Gastroesophageal sphincter (tissue), 4 donors: Measurements from ENCODE around the gene TMEM181. TPM values are rescaled to one million over a fixed set of nuclear protein-coding genes. Genes with fewer than 3 reads are reported as not detected.

Source experiments
- ATAC-seq: fragments of 150-250 bp; one replicate; pipeline ENCODE4 v1.9.1; 2016; ENCODE audit warnings: mild to moderate bottlenecking, moderate library complexity
- H3K27ac ChIP-seq, 4 donors: fragments of 200-600 bp; sonication (generic) in 3 of 4; 1 replicate in 3 of 4; 2 replicates in 1 of 4; pipeline ENCODE4 v1.5.1; 2016 to 2019
- H3K27me3 ChIP-seq: fragments of 200-600 bp; sonication (generic); one replicate; pipeline ENCODE4 v1.5.1; 2019
- H3K36me3 ChIP-seq, 2 donors: fragments of 200-600 bp; sonication (generic); one replicate each; pipeline ENCODE4 v1.5.1; 2019; ENCODE audit warnings: control low read depth in 1 of 2
- H3K4me1 ChIP-seq, 3 donors: fragments of 200-600 bp; sonication (generic); 1 replicate in 2 of 3; 2 replicates in 1 of 3; pipeline ENCODE4 v1.5.1; 2016 to 2019; ENCODE audit warnings: control low read depth in 2 of 3
- H3K4me3 ChIP-seq, 2 donors: fragments of 200-600 bp; sonication (generic); one replicate each; pipeline ENCODE4 v1.5.1; 2019; ENCODE audit warnings: mild to moderate bottlenecking in 1 of 2, moderate library complexity in 1 of 2
- H3K9me3 ChIP-seq, 3 donors: fragments of 200-600 bp; sonication (generic); one replicate each; pipeline ENCODE4 v1.5.1; 2017 to 2019; ENCODE audit warnings: control low read depth in 2 of 3
- EP300 ChIP-seq: sonication (generic); formaldehyde crosslinking; IDR thresholded peaks from one replicate; pipeline ENCODE4 v1.6.1; 2017; ENCODE audit warnings: antibody characterized with exemption, mild to moderate bottlenecking
- POLR2A ChIP-seq, 2 donors: fragments of 450-650 bp; IDR thresholded peaks; one replicate each; pipeline ENCODE4 v1.6.1; 2017; ENCODE audit warnings: antibody characterized with exemption in 2 of 2, mild to moderate bottlenecking in 2 of 2, moderate library complexity in 1 of 2
- POLR2AphosphoS5 ChIP-seq: sonication (generic); formaldehyde crosslinking; IDR thresholded peaks from one replicate; pipeline ENCODE4 v1.6.1; 2017; ENCODE audit warnings: antibody characterized with exemption
- WGBS, 2 donors: methylation state at CpG; one replicate each; pipeline ENCODE4 v1.1.5; 2018; ENCODE audit warnings: low coverage in 1 of 2; 5-methylcytosine and 5-hydroxymethylcytosine counted together
- total RNA-seq, 4 donors: library from RNA; depleted of rRNA; stranded (reverse); fragments of >200 nt; gene quantifications; one replicate each; pipeline ENCODE4 v1.1.0, GENCODE V29; 2016
- TF ChIP-seq, protein P1 (sequence below), 4 experiments: fragments of 200-600 bp in 2 of 4; fragments of 450-650 bp in 2 of 4; sonication (generic) in 1 of 4; IDR thresholded peaks; one replicate each; pipeline ENCODE4 v1.5.1; 2017 to 2019; ENCODE audit warnings: antibody characterized with exemption in 4 of 4, mild to moderate bottlenecking in 2 of 4, moderate library complexity in 2 of 4

TMEM181 gene
- total RNA-seq, 4 donors from 2014 or later: 26.8 to 38.3 (median 29.3) TPM

DNA sequence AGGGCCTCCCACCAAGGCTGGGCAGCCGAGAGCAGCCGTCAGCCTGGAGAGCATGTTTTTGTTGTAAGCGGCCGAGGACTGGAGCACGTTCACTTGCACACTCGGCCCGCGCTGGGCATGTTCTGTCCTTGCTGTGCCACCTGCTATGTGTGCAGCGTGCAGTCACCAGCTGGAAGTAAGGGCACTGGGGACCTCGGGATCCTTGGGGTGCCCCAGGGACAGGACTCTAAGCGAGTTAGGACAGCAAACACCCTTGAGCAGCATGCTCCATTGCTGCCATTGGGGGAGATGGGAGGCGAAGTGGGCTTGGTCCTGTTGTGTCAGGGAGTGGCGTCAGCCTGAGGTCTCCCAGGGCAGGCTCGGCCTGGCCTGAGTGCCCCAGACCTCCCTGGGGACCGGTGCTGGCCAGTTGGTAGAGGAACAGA, 66.0 kb downstream of the TMEM181 start:
- Histone ChIP-seq H3K4me3 (no peak overlapping the region), H3K4me1 (peaks cover 0 to 4% (median 3%) of the 10 kb centered on the region in 3 donors), H3K9me3 (no peaks in the 10 kb centered on the region), H3K36me3 (peaks cover 0 to 86% of the 10 kb centered on the region in 2 donors), H3K27me3 (no peaks in the 10 kb centered on the region), H3K27ac (no peak overlapping the region)
- WGBS, 2 donors: 88 to 100% methylated on average over 2 to 7 of the region's 15 CpGs
- ATAC-seq: no peak
- TF ChIP-seq POLR2AphosphoS5 (no peak), POLR2A (IDR thresholded peaks at IDR 0.05) (no peak), EP300 (no peak)
- TF ChIP-seq, protein P1, sequence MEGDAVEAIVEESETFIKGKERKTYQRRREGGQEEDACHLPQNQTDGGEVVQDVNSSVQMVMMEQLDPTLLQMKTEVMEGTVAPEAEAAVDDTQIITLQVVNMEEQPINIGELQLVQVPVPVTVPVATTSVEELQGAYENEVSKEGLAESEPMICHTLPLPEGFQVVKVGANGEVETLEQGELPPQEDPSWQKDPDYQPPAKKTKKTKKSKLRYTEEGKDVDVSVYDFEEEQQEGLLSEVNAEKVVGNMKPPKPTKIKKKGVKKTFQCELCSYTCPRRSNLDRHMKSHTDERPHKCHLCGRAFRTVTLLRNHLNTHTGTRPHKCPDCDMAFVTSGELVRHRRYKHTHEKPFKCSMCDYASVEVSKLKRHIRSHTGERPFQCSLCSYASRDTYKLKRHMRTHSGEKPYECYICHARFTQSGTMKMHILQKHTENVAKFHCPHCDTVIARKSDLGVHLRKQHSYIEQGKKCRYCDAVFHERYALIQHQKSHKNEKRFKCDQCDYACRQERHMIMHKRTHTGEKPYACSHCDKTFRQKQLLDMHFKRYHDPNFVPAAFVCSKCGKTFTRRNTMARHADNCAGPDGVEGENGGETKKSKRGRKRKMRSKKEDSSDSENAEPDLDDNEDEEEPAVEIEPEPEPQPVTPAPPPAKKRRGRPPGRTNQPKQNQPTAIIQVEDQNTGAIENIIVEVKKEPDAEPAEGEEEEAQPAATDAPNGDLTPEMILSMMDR (IDR thresholded peaks at IDR 0.05): no peak

DNA sequence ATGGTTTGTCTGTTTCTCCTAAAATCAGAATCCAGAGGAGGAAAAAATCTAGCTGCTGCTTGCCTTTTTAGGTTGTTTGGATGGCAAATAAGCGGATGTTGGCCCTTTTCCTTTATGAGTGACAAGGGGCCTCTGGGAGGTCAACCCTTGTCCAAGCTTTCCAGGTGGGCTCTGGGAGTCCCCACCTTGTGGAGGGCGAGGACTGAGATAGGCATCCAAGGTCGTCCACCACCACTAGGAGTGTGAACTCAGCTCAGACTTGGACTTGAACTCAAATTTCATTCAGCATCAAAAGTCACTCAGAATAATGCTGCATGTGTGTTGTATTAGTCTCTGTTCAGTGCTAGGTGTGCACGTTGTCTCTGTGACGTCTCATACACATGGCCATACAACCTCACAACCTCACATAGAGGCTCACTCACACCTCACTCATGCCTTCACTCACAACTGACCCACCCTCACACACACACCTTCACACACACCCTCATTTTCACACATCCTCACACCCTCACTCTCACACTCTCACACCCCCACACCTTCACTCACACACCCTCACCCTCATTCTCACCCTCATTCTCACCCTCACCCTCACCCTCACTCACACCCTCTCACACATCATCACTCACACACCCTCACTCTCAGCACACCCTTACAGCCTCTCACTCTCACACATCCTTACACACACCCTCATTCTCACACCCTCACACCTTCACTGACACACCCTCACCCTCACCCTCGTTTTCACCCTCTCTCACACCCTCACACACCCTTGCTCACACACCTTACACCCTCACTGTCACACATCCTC, 66.7 kb downstream of the TMEM181 start:
- 73 to 91% methylated on average over 3 to 6 of the region's 6 CpGs for WGBS, 2 donors
- Histone ChIP-seq H3K4me3 (no peak overlapping the region), H3K36me3 (peaks cover 0 to 84% of the 10 kb centered on the region in 2 donors), H3K27me3 (no peaks in the 10 kb centered on the region), H3K27ac (no peak overlapping the region), H3K4me1 (peaks cover 0 to 11% (median 9%) of the 10 kb centered on the region in 3 donors), H3K9me3 (no peaks in the 10 kb centered on the region)
- TF ChIP-seq, protein P1 (IDR thresholded peaks at IDR 0.05): no peak
- TF ChIP-seq POLR2A (IDR thresholded peaks at IDR 0.05) (no peak), EP300 (no peak), POLR2AphosphoS5 (no peak)
- no peak for ATAC-seq

DNA sequence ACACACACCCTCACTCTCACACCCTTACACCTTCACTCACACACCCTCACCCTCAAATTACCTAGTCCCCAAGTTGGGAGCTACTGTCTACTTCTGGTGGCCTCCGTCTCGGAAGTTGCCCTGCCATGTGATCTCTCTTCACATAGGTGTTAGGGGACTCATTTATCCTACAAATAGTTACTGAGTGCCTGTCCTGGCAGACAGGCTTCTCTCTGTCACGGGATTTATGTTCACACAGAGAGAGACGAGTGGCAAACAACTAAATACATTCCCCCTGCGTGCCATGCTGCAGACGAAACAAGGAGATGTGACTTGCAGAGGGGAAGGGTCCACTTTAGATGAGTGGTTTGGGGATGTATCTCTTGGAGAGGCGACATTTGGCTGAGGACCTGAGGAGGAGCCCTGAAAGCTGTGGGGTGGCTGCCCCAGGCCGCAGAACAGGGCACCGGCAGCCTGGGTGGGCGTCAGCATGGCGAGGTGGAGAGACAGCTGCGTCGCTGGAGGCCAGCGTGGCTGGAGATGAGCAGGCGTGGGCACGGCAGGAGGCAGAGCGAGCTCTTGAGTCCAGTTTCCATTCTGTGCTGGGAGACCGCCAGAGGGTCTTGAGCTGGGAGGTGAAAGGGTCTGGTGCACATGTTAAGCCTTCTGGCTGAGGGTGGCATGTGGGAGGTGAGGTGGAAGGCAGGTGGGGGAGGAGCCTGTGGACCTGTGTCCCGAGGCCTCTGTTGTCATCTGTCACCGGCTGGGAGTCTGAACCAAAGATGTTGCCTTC, 67.5 kb downstream of the TMEM181 start:
- 73 to 91% methylated on average over 3 to 16 of the region's 20 CpGs for WGBS, 2 donors
- no peak overlapping the region for H3K27ac ChIP-seq
- ATAC-seq: no peak
- peaks cover 0 to 18% (median 16%) of the 10 kb centered on the region in 3 donors for H3K4me1 ChIP-seq
- no peak overlapping the region for H3K4me3 ChIP-seq
- H3K36me3 ChIP-seq: peaks cover 0 to 79% of the 10 kb centered on the region in 2 donors
- no peaks in the 10 kb centered on the region for H3K9me3 ChIP-seq
- TF ChIP-seq, protein P1 (IDR thresholded peaks at IDR 0.05): no peak
- TF ChIP-seq EP300: no peak
- no peaks in the 10 kb centered on the region for H3K27me3 ChIP-seq

DNA sequence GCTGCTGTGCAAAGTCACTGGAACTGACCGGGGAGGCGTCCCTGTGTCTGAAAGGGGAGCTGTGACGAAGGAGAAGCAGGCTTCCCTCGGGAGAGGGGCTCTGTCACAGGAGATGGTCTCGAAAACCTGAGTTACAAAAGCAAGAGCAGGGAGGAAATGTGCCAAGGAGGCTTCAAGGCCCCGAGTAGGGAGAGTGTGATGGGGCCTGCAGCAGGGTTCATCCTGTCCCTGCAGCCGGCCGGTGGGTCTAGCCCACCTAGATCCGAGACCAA, 68.0 kb downstream of the TMEM181 start:
- Histone ChIP-seq H3K4me3 (no peak overlapping the region), H3K9me3 (no peaks in the 10 kb centered on the region), H3K4me1 (peaks cover 0 to 20% (median 16%) of the 10 kb centered on the region in 3 donors), H3K27ac (no peak overlapping the region), H3K36me3 (peaks cover 0 to 79% of the 10 kb centered on the region in 2 donors), H3K27me3 (no peaks in the 10 kb centered on the region)
- WGBS, 2 donors: 72% methylated on average over 2 of the region's 9 CpGs; no CpG with 5 or more reads in 1 of the 2 donors
- ATAC-seq: no peak
- TF ChIP-seq, protein P1 (IDR thresholded peaks at IDR 0.05): no peak
- no peak for TF ChIP-seq EP300
- TF ChIP-seq POLR2A (IDR thresholded peaks at IDR 0.05): no peak
- no peak for TF ChIP-seq POLR2AphosphoS5
